Stimulated activated CD4-positive, alpha-beta T cell treated with anti-CD3 and anti-CD28 coated beads, TNF-alpha, amount 100 ng/mL, for 24 hours (primary cell): ENCODE results near the gene ATOSB.

ENCODE experiments used
- DNase-seq, 3 experiments: peaks; one replicate each; pipeline ENCODE4 v3.0.0-alpha.2; 2020; ENCODE audit warnings: low read depth in 3 of 3

The ATOSB gene

GRCh38 chr9:35054871-35055644, 60.6 kb downstream of the ATOSB start:
- no peak for DNase-seq

GRCh38 chr9:35054185-35054835, 61.4 kb downstream of the ATOSB start:
- no peak for DNase-seq
